Measurements from ENCODE around the gene TAS2R13.

DNA sequence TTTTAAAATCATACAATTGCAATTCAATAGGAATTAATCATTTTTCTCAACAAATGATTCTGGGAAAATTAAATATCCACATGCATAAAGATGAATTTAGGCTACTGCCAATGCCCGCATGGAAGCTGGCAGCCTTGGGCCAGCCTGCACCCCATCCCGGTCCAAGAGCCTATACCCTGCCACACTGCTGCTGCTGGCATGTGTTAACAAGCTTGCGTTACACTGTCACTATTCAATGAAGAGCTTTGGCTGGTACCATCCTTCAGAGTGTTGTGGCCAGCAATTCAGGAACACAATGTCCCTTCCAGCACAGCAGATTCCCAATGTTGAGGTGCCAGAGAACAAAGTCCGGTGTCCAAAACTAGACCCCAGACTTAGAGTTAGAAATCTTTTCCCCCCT is 43.3 kb upstream of the TAS2R13 start:
- TF ChIP-seq ZNF416 (tag by site-specific recombination; IDR thresholded peaks at IDR 0.05) (no peak), ZNF174 (tag by site-specific recombination; IDR thresholded peaks at IDR 0.05) (no peak), CTCF (tag by site-specific recombination; IDR thresholded peaks at IDR 0.05) (no peak), ZNF239 (tag by site-specific recombination; IDR thresholded peaks at IDR 0.05) (no peak), ZNF707 (tag by site-specific recombination; IDR thresholded peaks at IDR 0.05) (no peak), ZNF624 (tag by site-specific recombination; IDR thresholded peaks at IDR 0.05) (no peak), ZBTB26 (tag by site-specific recombination; optimal IDR thresholded peaks at IDR 0.05) (no peak), TCF7L2 (IDR thresholded peaks at IDR 0.05; ENCODE audit: borderline replicate concordance, low read depth, low read length) (no peak), ZNF175 (tag by site-specific recombination; IDR thresholded peaks at IDR 0.05) (no peak)

Measured in HEK293 (cell line).